ENCODE measurements around the gene CDC42SE2. TPM values are rescaled to one million over a fixed set of nuclear protein-coding genes. Genes with fewer than 3 reads are reported as not detected.

CDC42SE2 gene
- total RNA-seq, 6 donors from 2014 or later: 13.6 to 92.1 (median 36.5) TPM

GRCh38 chr5:131367219-131367860 is 103.5 kb downstream of the CDC42SE2 start:
- no peaks in the 10 kb centered on the region for H3K9me3 ChIP-seq
- no peaks in the 10 kb centered on the region for H3K27me3 ChIP-seq
- no peak overlapping the region for H3K4me3 ChIP-seq
- TF ChIP-seq POLR2A (IDR thresholded peaks at IDR 0.05) (no peak), CTCF (IDR thresholded peaks at IDR 0.05) (no peak), POLR2AphosphoS5 (IDR thresholded peaks at IDR 0.05) (no peak)
- H3K4me1 ChIP-seq: peaks cover 0 to 11% (median 8%) of the 10 kb centered on the region in 4 donors
- no peaks in the 10 kb centered on the region for H3K36me3 ChIP-seq
- no peak overlapping the region for H3K27ac ChIP-seq
- no peak for ATAC-seq (ENCODE audit: low FRiP score in 2 of 2)
- WGBS, 2 donors: 94 to 96% methylated on average over 4 of the region's 4 CpGs
- DNase-seq: no peak

DNA sequence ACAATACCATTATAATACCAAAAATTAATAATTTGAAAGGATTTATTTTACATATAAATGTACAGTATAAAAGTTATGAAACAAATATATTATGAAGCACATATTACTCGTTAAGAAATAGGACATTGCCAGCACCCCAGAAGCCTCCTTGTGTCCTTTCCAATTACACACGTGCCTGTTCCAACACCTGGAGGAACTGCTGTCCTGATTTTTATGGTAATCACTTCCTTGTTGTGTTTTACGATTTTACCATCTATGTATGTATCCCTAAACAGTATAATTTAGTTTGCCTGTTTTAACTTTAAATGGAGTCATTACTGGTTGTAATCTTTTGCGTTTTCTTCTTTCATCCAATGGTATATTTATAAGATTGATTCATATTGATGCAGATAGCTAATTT is 105.0 kb downstream of the CDC42SE2 start:
- 83 to 90% methylated on average over 4 of the region's 4 CpGs for WGBS, 2 donors
- no peaks in the 10 kb centered on the region for H3K27me3 ChIP-seq
- no peaks in the 10 kb centered on the region for H3K36me3 ChIP-seq
- H3K4me3 ChIP-seq: no peak overlapping the region
- H3K27ac ChIP-seq: no peak overlapping the region
- peaks cover 0 to 11% (median 6%) of the 10 kb centered on the region in 4 donors for H3K4me1 ChIP-seq
- no peak for ATAC-seq (ENCODE audit: low FRiP score in 2 of 2)
- no peak for TF ChIP-seq POLR2AphosphoS5 (IDR thresholded peaks at IDR 0.05)
- no peak for TF ChIP-seq CTCF (IDR thresholded peaks at IDR 0.05)
- TF ChIP-seq POLR2A (IDR thresholded peaks at IDR 0.05): no peak
- TF ChIP-seq EP300 (IDR thresholded peaks at IDR 0.05): no peak
- no peaks in the 10 kb centered on the region for H3K9me3 ChIP-seq
- DNase-seq: no peak

- Histone ChIP-seq H3K4me1 (peaks cover 0 to 4% (median under 1%) of the 10 kb centered on the region in 4 donors), H3K4me3 (no peak overlapping the region), H3K9me3 (no peaks in the 10 kb centered on the region), H3K27ac (no peak overlapping the region), H3K36me3 (no peaks in the 10 kb centered on the region), H3K27me3 (no peaks in the 10 kb centered on the region)
- WGBS, 2 donors: 48 to 62% methylated on average over 1 of the region's 1 CpG
- no peak for ATAC-seq (ENCODE audit: low FRiP score in 2 of 2)
- no peak for TF ChIP-seq POLR2AphosphoS5 (IDR thresholded peaks at IDR 0.05)
- TF ChIP-seq EP300 (IDR thresholded peaks at IDR 0.05): no peak
- no peak for TF ChIP-seq CTCF (IDR thresholded peaks at IDR 0.05)
- TF ChIP-seq POLR2A (IDR thresholded peaks at IDR 0.05): no peak
- DNase-seq: no peak
Observed at GRCh38 chr5:131369558-131369957, 105.7 kb downstream of the CDC42SE2 start.

GRCh38 chr5:131371835-131372234 is 108.0 kb downstream of the CDC42SE2 start:
- no peak overlapping the region for H3K4me3 ChIP-seq
- DNase-seq (no peak), ATAC-seq (ENCODE audit: low FRiP score in 2 of 2) (no peak)
- no peak overlapping the region for H3K27ac ChIP-seq
- H3K9me3 ChIP-seq: no peaks in the 10 kb centered on the region
- TF ChIP-seq EP300 (IDR thresholded peaks at IDR 0.05): no peak
- no peak for TF ChIP-seq POLR2A (IDR thresholded peaks at IDR 0.05)
- no peak for TF ChIP-seq POLR2AphosphoS5 (IDR thresholded peaks at IDR 0.05)
- TF ChIP-seq CTCF (IDR thresholded peaks at IDR 0.05): no peak
- no peaks in the 10 kb centered on the region for H3K27me3 ChIP-seq
- peaks cover 0 to 4% (median 0%) of the 10 kb centered on the region in 4 donors for H3K4me1 ChIP-seq
- no peaks in the 10 kb centered on the region for H3K36me3 ChIP-seq
- WGBS, 2 donors: 93 to 94% methylated on average over 2 of the region's 2 CpGs

DNA sequence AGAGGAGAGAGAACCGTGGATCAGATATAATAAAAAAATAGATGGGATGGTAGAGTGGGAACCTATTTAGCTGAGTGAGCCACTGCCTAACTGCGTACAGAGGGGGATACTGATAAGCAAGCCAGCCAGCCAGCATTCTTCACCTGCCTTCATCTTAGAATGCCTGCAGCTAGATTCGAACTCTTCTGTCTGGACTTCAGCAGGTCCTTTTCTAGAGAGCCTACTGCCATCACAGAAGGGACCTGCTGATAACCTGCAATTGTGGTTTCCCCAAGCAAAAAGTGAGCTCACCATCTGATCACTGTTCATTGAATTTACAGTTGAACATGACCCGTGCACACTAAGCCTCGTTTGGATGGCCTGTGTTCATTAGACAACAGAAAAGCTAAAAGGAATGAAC is 109.4 kb downstream of the CDC42SE2 start:
- Histone ChIP-seq H3K27me3 (no peaks in the 10 kb centered on the region), H3K36me3 (no peaks in the 10 kb centered on the region), H3K4me3 (no peak overlapping the region), H3K9me3 (no peaks in the 10 kb centered on the region), H3K27ac (no peak overlapping the region), H3K4me1 (peaks cover 6 to 13% (median 10%) of the 10 kb centered on the region in 4 donors)
- ATAC-seq (ENCODE audit: low FRiP score in 2 of 2) (no peak), DNase-seq (no peak)
- WGBS, 2 donors: 79 to 86% methylated on average over 5 of the region's 5 CpGs
- TF ChIP-seq POLR2A (IDR thresholded peaks at IDR 0.05) (no peak), CTCF (IDR thresholded peaks at IDR 0.05) (no peak), EP300 (IDR thresholded peaks at IDR 0.05) (no peak), POLR2AphosphoS5 (IDR thresholded peaks at IDR 0.05) (no peak)
